Suprapubic skin (tissue), 4 donors: Measurements from ENCODE around the gene TTLL1. TPM values are rescaled to one million over a fixed set of nuclear protein-coding genes. Genes with fewer than 3 reads are reported as not detected.

Source experiments
- DNase-seq, 2 donors: peaks; one replicate each; pipeline ENCODE4 v3.0.0-alpha.2; 2019; ENCODE audit warnings: low spot score in 2 of 2
- H3K27ac ChIP-seq: fragments of 200-600 bp; sonication (generic); one replicate; pipeline ENCODE4 v1.5.1; 2019
- H3K27me3 ChIP-seq: fragments of 200-600 bp; sonication (generic); one replicate; pipeline ENCODE4 v1.5.1; 2019
- H3K36me3 ChIP-seq: fragments of 200-600 bp; sonication (generic); one replicate; pipeline ENCODE4 v1.5.1; 2019
- H3K4me1 ChIP-seq: fragments of 200-600 bp; sonication (generic); one replicate; pipeline ENCODE4 v1.5.1; 2019
- H3K4me3 ChIP-seq: fragments of 200-600 bp; sonication (generic); one replicate; pipeline ENCODE4 v1.5.1; 2019; ENCODE audit warnings: mild to moderate bottlenecking
- H3K9me3 ChIP-seq: fragments of 200-600 bp; sonication (generic); one replicate; pipeline ENCODE4 v1.5.1; 2019
- CTCF ChIP-seq, 2 donors: fragments of 200-600 bp in 1 of 2; fragments of 450-650 bp in 1 of 2; sonication (generic) in 1 of 2; IDR thresholded peaks; one replicate each; pipeline ENCODE4 v1.5.1; 2016 to 2019; ENCODE audit warnings: antibody characterized with exemption in 2 of 2, mild to moderate bottlenecking in 1 of 2, moderate library complexity in 1 of 2
- EP300 ChIP-seq: sonication (generic); formaldehyde crosslinking; IDR thresholded peaks from one replicate; pipeline ENCODE4 v1.6.1; 2017; ENCODE audit warnings: antibody characterized with exemption
- POLR2A ChIP-seq, 2 donors: fragments of 450-650 bp; IDR thresholded peaks; one replicate each; pipeline ENCODE4 v1.6.1; 2017; ENCODE audit warnings: antibody characterized with exemption in 2 of 2, mild to moderate bottlenecking in 2 of 2, moderate library complexity in 2 of 2
- POLR2AphosphoS5 ChIP-seq, 3 donors: sonication (generic); formaldehyde crosslinking; IDR thresholded peaks; one replicate each; pipeline ENCODE4 v1.6.1; 2017; ENCODE audit warnings: antibody characterized with exemption in 3 of 3
- WGBS: methylation state at CpG from one replicate; pipeline ENCODE4 v1.1.5; 2018; 5-methylcytosine and 5-hydroxymethylcytosine counted together
- total RNA-seq, 4 donors: library from RNA; depleted of rRNA; stranded (reverse); fragments of >200 nt; gene quantifications; one replicate each; pipeline ENCODE4 v1.1.0, GENCODE V29; 2016

TTLL1 gene
- total RNA-seq: 1 to 10 TPM; 4.3 to 8.7 (median 5.0) TPM

- no peaks in the 10 kb centered on the region for H3K9me3 ChIP-seq
- no peaks in the 10 kb centered on the region for H3K36me3 ChIP-seq
- peak within 1 kb of the TSS; percentile 63 for H3K27ac ChIP-seq
- WGBS: 5% methylated on average over 27 of the region's 64 CpGs
- DNase-seq: peak; percentile 89 to 92
- H3K27me3 ChIP-seq: no peaks in the 10 kb centered on the region
- peaks cover 19% of the 10 kb centered on the region for H3K4me1 ChIP-seq
- H3K4me3 ChIP-seq: peak within 1 kb of the TSS; percentile 62
- TF ChIP-seq EP300: no peak
- peak in 1 of 2 donors; percentile 9 for TF ChIP-seq CTCF (IDR thresholded peaks at IDR 0.05)
Observed at GRCh38 chr22:43088984-43089717, at the start of gene TTLL1. Gene TTLL1, minus strand, starts transcription at chr22:43089391. Its CDS starts 13,805 bp downstream, at chr22:43075586.

DNA sequence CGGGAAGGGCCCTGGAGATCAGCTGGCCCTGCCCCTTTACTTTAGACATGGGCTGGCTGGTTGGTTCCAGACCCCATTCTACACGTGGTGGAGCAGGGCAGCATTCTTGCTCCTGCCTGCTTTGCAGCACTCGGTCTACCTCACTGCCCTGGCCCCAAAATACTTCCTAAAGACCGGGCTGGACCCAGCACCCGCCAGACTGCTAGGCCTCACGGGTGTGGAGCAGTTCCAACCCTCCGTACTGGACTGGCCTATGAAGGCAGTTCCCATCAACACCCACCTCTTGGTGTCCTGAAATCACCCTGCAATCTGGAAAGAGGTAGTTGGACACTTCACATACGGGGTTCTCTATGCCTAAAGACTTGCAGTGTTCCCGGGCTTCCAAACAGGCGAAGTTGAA is 47.6 kb upstream of the TTLL1 start:
- WGBS: 76% methylated on average over 9 of the region's 10 CpGs
- peaks cover 73% of the 10 kb centered on the region for H3K36me3 ChIP-seq
- no peaks in the 10 kb centered on the region for H3K27me3 ChIP-seq
- H3K4me3 ChIP-seq: no peak overlapping the region
- H3K27ac ChIP-seq: no peak overlapping the region
- H3K4me1 ChIP-seq: peaks cover 12% of the 10 kb centered on the region
- TF ChIP-seq POLR2AphosphoS5 (IDR thresholded peaks at IDR 0.05) (no peak), CTCF (IDR thresholded peaks at IDR 0.05) (no peak), POLR2A (IDR thresholded peaks at IDR 0.05) (no peak), EP300 (no peak)
- H3K9me3 ChIP-seq: no peaks in the 10 kb centered on the region
- DNase-seq: no peak

GRCh38 chr22:43136255-43136654 is 47.1 kb upstream of the TTLL1 start:
- H3K4me1 ChIP-seq: peaks cover 6% of the 10 kb centered on the region
- WGBS: 44% methylated on average over 4 of the region's 9 CpGs
- H3K27ac ChIP-seq: no peak overlapping the region
- H3K27me3 ChIP-seq: no peaks in the 10 kb centered on the region
- no peak overlapping the region for H3K4me3 ChIP-seq
- DNase-seq: no peak
- TF ChIP-seq POLR2A (IDR thresholded peaks at IDR 0.05) (no peak), POLR2AphosphoS5 (IDR thresholded peaks at IDR 0.05) (no peak), EP300 (no peak), CTCF (IDR thresholded peaks at IDR 0.05) (peak in 1 of 2 donors; percentile 4)
- H3K9me3 ChIP-seq: no peaks in the 10 kb centered on the region
- H3K36me3 ChIP-seq: peaks cover 79% of the 10 kb centered on the region

GRCh38 chr22:43135565-43135964 is 46.4 kb upstream of the TTLL1 start:
- no peak overlapping the region for H3K4me3 ChIP-seq
- no peak for DNase-seq
- H3K4me1 ChIP-seq: peaks cover 2% of the 10 kb centered on the region
- no peak overlapping the region for H3K27ac ChIP-seq
- TF ChIP-seq CTCF (IDR thresholded peaks at IDR 0.05) (no peak), EP300 (no peak), POLR2A (IDR thresholded peaks at IDR 0.05) (no peak), POLR2AphosphoS5 (IDR thresholded peaks at IDR 0.05) (no peak)
- peaks cover 79% of the 10 kb centered on the region for H3K36me3 ChIP-seq
- no peaks in the 10 kb centered on the region for H3K9me3 ChIP-seq
- H3K27me3 ChIP-seq: no peaks in the 10 kb centered on the region
- WGBS: 79% methylated on average over 5 of the region's 5 CpGs

GRCh38 chr22:43134553-43134952 is 45.4 kb upstream of the TTLL1 start:
- H3K36me3 ChIP-seq: peaks cover 69% of the 10 kb centered on the region
- H3K27ac ChIP-seq: no peak overlapping the region
- peaks cover 2% of the 10 kb centered on the region for H3K4me1 ChIP-seq
- no peak for DNase-seq
- no peak overlapping the region for H3K4me3 ChIP-seq
- no peak for TF ChIP-seq EP300
- TF ChIP-seq POLR2A (IDR thresholded peaks at IDR 0.05): no peak
- TF ChIP-seq CTCF (IDR thresholded peaks at IDR 0.05): no peak
- TF ChIP-seq POLR2AphosphoS5 (IDR thresholded peaks at IDR 0.05): no peak
- H3K9me3 ChIP-seq: no peaks in the 10 kb centered on the region
- H3K27me3 ChIP-seq: no peaks in the 10 kb centered on the region
- WGBS: 96% methylated on average over 4 of the region's 4 CpGs
